GM21786 (cell line): ENCODE measurements around the gene NAA38.

Experiments used
- ATAC-seq: cut with Tn5 transposase; IDR thresholded peaks from one replicate; pipeline ENCODE4 v1.9.1; 2021; ENCODE audit not compliant: unreplicated experiment

NAA38 gene

GRCh38 chr17:7852919-7853690 is 4.3 kb downstream of the NAA38 start:
- ATAC-seq = no peak

GRCh38 chr17:7852262-7852670 is 5.1 kb downstream of the NAA38 start:
- no peak for ATAC-seq

GRCh38 chr17:7851438-7852261 is 5.7 kb downstream of the NAA38 start:
- ATAC-seq = peak; percentile 70

- no peak for ATAC-seq
Measured at GRCh38 chr17:7850701-7851437, 6.5 kb downstream of the NAA38 start.

- ATAC-seq = no peak
Measured at GRCh38 chr17:7849751-7850504, 7.4 kb downstream of the NAA38 start.

GRCh38 chr17:7849130-7849750 is 8.1 kb downstream of the NAA38 start:
- ATAC-seq = no peak

GRCh38 chr17:7848739-7849129 is 8.6 kb downstream of the NAA38 start:
- ATAC-seq = no peak

GRCh38 chr17:7848131-7848579 is 9.2 kb downstream of the NAA38 start:
- no peak for ATAC-seq

GRCh38 chr17:7846765-7847661 is 10.3 kb downstream of the NAA38 start:
- ATAC-seq = no peak

GRCh38 chr17:7846063-7846735 is 11.2 kb downstream of the NAA38 start:
- ATAC-seq = no peak

- ATAC-seq = no peak
Measured at GRCh38 chr17:7845359-7846062, 11.8 kb downstream of the NAA38 start.

- peak; percentile 46 for ATAC-seq
Measured at GRCh38 chr17:7844292-7845154, 12.8 kb downstream of the NAA38 start.

- ATAC-seq = no peak
Measured at GRCh38 chr17:7843536-7844291, 13.6 kb downstream of the NAA38 start.

- no peak for ATAC-seq
Measured at GRCh38 chr17:7843257-7843535, 14.2 kb downstream of the NAA38 start.

GRCh38 chr17:7842380-7843256 is 14.7 kb downstream of the NAA38 start:
- ATAC-seq = no peak

- ATAC-seq = no peak
Measured at GRCh38 chr17:7841915-7842379, 15.4 kb downstream of the NAA38 start.
